ENCODE results near the gene IL17REL.

Gene IL17REL

GRCh38 chr22:50046481-50047245, 34.1 kb upstream of the IL17REL start:
- no peak for FAIRE-seq

GRCh38 chr22:50046019-50046415, 33.5 kb upstream of the IL17REL start:
- DNase-seq (ENCODE audit: insufficient read length, low spot score) (no peak), FAIRE-seq (no peak)
- TF ChIP-seq POLR2AphosphoS5 (IDR thresholded peaks at IDR 0.05; ENCODE audit: low read depth, low read length) (no peak), POLR2A (IDR thresholded peaks at IDR 0.05; ENCODE audit: low read depth, low read length) (no peak), POU2F2 (IDR thresholded peaks at IDR 0.05; ENCODE audit: low read depth, low read length) (no peak), PAX5 (IDR thresholded peaks at IDR 0.05; ENCODE audit: insufficient read depth, low read length, severe bottlenecking) (no peak), TAF1 (IDR thresholded peaks at IDR 0.05; ENCODE audit: low read depth, low read length) (no peak), SPI1 (IDR thresholded peaks at IDR 0.05; ENCODE audit: low read depth, low read length) (no peak)

More at GRCh38 chr22:50046481-50047245, 34.1 kb upstream of the IL17REL start:
- DNase-seq (ENCODE audit: insufficient read length, low spot score): no peak
- TF ChIP-seq POU2F2 (IDR thresholded peaks at IDR 0.05; ENCODE audit: low read depth, low read length) (no peak), POLR2A (IDR thresholded peaks at IDR 0.05; ENCODE audit: low read depth, low read length) (no peak), PAX5 (IDR thresholded peaks at IDR 0.05; ENCODE audit: insufficient read depth, low read length, severe bottlenecking) (no peak), SPI1 (IDR thresholded peaks at IDR 0.05; ENCODE audit: low read depth, low read length) (no peak), POLR2AphosphoS5 (IDR thresholded peaks at IDR 0.05; ENCODE audit: low read depth, low read length) (no peak), TAF1 (IDR thresholded peaks at IDR 0.05; ENCODE audit: low read depth, low read length) (no peak)

- FAIRE-seq (no peak), DNase-seq (ENCODE audit: insufficient read length, low spot score) (no peak)
- TF ChIP-seq POLR2AphosphoS5 (IDR thresholded peaks at IDR 0.05; ENCODE audit: low read depth, low read length) (no peak), POLR2A (IDR thresholded peaks at IDR 0.05; ENCODE audit: low read depth, low read length) (no peak)
Measured at GRCh38 chr22:50045211-50046018, 32.9 kb upstream of the IL17REL start.

GRCh38 chr22:50044485-50045118, 32.0 kb upstream of the IL17REL start:
- TF ChIP-seq POLR2AphosphoS5 (IDR thresholded peaks at IDR 0.05; ENCODE audit: low read depth, low read length) (no peak), POLR2A (IDR thresholded peaks at IDR 0.05; ENCODE audit: low read depth, low read length) (no peak), POU2F2 (IDR thresholded peaks at IDR 0.05; ENCODE audit: low read depth, low read length) (no peak), SPI1 (IDR thresholded peaks at IDR 0.05; ENCODE audit: low read depth, low read length) (no peak), TAF1 (IDR thresholded peaks at IDR 0.05; ENCODE audit: low read depth, low read length) (no peak), PAX5 (IDR thresholded peaks at IDR 0.05; ENCODE audit: insufficient read depth, low read length, severe bottlenecking) (no peak)
- no peak for FAIRE-seq

GRCh38 chr22:50041361-50042065, 28.9 kb upstream of the IL17REL start:
- DNase-seq (ENCODE audit: insufficient read length, low spot score) (no peak), FAIRE-seq (no peak)
- TF ChIP-seq TAF1 (IDR thresholded peaks at IDR 0.05; ENCODE audit: low read depth, low read length) (no peak), POLR2AphosphoS5 (IDR thresholded peaks at IDR 0.05; ENCODE audit: low read depth, low read length) (no peak), SPI1 (IDR thresholded peaks at IDR 0.05; ENCODE audit: low read depth, low read length) (no peak), POU2F2 (IDR thresholded peaks at IDR 0.05; ENCODE audit: low read depth, low read length) (no peak), POLR2A (IDR thresholded peaks at IDR 0.05; ENCODE audit: low read depth, low read length) (no peak), PAX5 (IDR thresholded peaks at IDR 0.05; ENCODE audit: insufficient read depth, low read length, severe bottlenecking) (no peak)

More at GRCh38 chr22:50044485-50045118, 32.0 kb upstream of the IL17REL start:
- no peak for DNase-seq (ENCODE audit: insufficient read length, low spot score)

- DNase-seq (ENCODE audit: insufficient read length, low spot score) (no peak), FAIRE-seq (no peak)
- TF ChIP-seq POLR2A (IDR thresholded peaks at IDR 0.05; ENCODE audit: low read depth, low read length): no peak
- no peak for TF ChIP-seq TAF1 (IDR thresholded peaks at IDR 0.05; ENCODE audit: low read depth, low read length)
- no peak for TF ChIP-seq SPI1 (IDR thresholded peaks at IDR 0.05; ENCODE audit: low read depth, low read length)
- no peak for TF ChIP-seq PAX5 (IDR thresholded peaks at IDR 0.05; ENCODE audit: insufficient read depth, low read length, severe bottlenecking)
- no peak for TF ChIP-seq POLR2AphosphoS5 (IDR thresholded peaks at IDR 0.05; ENCODE audit: low read depth, low read length)
- TF ChIP-seq POU2F2 (IDR thresholded peaks at IDR 0.05; ENCODE audit: low read depth, low read length): no peak
Measured at GRCh38 chr22:50040717-50041116, 28.2 kb upstream of the IL17REL start.

GRCh38 chr22:50039669-50040443, 27.3 kb upstream of the IL17REL start:
- no peak for DNase-seq (ENCODE audit: insufficient read length, low spot score)
- peak; percentile 57 for FAIRE-seq
- no peak for TF ChIP-seq PAX5 (IDR thresholded peaks at IDR 0.05; ENCODE audit: insufficient read depth, low read length, severe bottlenecking)
- no peak for TF ChIP-seq POU2F2 (IDR thresholded peaks at IDR 0.05; ENCODE audit: low read depth, low read length)
- no peak for TF ChIP-seq SPI1 (IDR thresholded peaks at IDR 0.05; ENCODE audit: low read depth, low read length)
- TF ChIP-seq POLR2AphosphoS5 (IDR thresholded peaks at IDR 0.05; ENCODE audit: low read depth, low read length): no peak
- TF ChIP-seq POLR2A (IDR thresholded peaks at IDR 0.05; ENCODE audit: low read depth, low read length): no peak
- TF ChIP-seq TAF1 (IDR thresholded peaks at IDR 0.05; ENCODE audit: low read depth, low read length): no peak
